Kasumi-1 (cell line): ENCODE data around the gene CPEB4.

ENCODE experiments used
- DNase-seq, 2 experiments: peaks; one replicate each; lab custom pipeline; 2025; lab: John Stamatoyannopoulos, UW

CPEB4 gene

DNA sequence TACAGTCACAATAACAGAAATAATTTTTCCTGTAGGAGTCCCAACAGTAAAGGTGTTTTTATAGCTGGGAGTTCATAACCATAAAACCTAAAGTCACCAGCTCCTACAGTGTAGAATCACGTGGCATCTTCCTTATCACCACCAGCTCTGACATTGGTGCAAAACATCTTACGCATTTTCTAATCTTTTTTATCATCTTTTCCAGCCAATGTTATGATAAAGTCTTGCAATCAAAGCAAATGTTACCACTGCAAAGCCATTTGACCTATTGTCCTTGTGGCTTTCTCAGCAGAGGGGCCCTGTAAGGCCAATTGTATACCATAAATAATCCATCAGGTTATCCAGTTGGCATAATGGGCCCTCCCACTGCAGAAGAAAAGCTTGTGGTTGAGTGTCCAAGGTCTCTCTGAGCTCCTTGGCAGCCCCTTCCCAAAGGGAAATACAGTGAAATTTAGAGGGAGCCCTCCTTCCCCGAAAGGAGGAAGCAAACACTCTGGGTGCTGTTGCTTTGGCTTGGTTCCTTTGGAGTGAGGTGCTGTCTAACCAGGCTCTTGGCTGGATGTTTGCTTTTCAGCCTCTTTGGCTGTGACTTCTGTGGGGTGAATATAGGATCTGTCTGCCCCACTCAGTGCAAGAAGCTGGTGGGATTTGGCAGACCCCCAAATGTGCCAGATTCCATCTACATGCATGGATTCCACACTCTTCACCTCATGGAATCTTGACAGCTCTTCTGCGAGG, 29.3 kb upstream of the CPEB4 start:
- DNase-seq = no peak

DNA sequence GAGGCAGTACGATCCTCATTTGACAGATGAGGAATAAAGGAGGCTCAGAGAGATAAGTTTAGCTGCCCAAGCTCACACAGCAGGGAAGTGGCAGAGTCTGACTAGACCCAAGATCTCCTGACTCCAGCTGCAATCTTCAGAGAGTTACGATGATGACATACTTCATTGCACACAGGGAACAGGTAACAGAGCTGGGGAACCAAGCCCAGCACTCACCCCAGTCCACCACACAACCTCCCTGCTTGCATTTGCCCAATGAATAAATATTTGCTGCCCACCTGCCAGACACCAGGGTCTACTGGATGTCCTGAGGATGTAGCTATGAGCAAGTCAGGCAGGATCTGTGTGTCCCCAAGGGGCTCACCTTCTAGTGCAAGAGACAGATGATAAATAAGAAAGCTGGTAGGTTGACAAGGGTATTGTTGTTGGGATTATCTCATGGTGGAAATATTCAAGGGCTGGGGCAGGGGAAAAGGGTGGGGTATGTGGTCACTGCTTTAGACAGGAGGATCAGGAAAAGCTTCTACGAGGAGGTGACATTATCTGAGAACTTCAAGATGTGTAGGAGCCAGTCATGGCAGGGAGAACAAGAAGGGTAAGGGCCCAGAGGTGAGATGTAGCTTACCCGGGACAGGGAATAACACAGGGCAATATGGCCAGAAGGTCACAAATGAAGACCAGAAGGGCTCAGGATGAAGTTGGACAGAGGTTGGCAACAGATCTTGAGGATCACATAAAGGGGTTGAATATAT, 28.6 kb upstream of the CPEB4 start:
- DNase-seq = no peak

DNA sequence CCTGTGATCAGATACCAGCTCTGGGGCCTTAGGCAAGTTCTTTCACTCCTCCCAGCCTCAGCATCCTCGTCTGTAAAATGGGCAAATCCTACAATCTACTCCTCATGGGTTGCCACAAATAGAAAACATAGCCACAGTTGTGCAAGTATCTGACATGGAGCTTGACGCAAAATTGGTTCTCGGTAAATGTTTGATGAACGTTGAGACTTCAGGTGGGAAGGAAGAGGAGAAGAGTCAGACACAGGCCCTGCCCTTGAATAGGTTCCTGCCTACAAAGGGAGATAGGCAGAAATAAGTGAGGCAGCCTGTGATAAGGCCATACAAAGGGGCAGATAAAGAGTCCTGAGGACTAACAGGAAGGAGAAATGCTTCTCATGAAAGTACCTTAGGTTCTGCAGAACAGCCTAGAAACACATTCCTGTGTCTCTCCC, 26.1 kb upstream of the CPEB4 start:
- no peak for DNase-seq

DNA sequence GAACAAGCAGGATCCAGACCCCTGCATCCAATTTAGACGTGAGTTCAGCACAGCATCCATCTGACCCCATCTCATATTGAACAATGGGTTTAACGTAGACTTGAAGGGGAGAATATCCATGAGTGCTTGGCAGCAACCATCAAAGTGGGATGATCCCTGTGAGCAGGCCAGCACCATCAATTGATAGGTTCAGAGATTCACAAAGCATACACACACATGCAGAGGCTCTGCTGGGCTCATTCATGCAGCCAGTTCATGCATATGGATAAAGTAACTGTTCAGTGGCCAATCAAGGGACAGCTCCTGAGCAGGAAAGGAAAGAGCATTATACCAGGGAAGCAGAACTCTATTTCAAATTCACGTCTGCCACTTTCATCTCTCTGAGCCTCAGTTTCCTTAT, 24.8 kb upstream of the CPEB4 start:
- no peak for DNase-seq

DNA sequence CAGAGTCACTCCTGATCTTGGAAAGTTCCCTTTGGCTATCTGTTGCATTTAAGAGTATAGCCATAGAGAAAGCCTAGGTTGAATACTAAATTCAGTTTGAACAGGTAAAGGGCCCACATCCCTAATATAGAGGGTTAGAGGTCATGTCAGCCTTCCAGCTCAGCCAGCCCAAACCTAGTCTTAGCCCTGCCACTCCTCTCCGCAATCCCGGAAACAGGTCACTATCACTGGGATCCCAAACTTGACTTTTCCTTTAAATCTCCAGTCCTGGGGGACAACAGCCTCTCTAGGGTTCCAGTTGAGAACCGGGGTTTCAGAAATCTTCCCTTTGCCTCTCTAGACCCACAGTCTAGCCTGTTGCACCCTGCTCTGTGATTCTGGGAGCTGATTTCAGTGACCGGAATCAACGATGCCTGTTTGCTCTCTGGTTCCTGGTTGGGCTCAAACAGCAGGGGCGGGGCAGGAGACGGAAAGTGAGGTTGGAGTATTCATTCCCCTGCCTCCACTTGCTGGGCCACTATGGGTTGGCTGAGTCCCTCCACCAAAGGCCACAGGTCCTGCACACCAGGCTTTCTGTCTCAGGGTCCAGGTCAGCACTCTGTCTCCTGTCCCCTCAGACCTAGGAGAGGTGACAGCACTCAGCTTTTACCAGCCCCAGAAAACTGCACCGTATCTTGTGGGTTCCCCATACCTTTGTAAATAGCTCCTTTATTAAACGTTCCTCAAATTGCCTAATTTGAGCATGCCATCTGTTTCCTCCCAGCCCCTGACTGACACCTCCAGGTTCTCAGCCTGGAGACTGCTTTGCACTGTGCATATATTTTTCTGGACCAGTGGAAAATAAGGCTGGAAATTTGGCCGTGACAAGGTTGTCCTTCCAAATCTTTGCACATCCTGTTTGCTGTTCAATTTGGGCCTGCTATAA, 23.8 kb upstream of the CPEB4 start:
- DNase-seq = peak; percentile 50 to 58

DNA sequence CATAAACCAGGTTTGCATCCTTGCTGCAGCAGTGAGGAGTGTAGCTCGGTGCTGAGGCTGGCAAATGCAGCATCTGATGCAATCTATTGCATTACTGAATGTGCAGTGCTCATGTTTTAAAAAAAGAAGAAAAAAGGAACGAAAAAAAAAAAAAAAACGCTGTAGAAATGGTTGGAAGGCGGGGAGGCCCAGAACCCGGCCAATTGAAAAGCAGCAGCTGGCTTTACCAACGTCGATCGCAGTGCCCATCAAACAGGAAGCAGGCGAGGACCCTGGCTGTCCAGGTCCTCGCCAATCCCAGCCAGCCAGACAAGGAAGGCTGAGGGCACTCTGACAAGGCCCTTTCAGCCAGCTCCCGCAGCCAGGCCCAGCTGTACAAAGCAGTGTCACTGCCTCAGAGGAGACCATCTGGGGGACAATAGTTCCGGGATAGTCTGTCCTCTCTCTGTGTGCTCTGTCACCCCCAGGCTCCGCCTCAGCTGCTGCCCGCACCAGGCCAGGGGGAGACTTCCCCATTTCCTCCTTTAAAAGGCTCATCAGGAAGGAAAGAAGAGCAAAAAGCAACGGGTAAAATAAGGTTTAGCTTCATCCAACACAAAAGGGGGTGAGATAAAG, 21.8 kb upstream of the CPEB4 start:
- DNase-seq = peak; percentile 53 to 76

DNA sequence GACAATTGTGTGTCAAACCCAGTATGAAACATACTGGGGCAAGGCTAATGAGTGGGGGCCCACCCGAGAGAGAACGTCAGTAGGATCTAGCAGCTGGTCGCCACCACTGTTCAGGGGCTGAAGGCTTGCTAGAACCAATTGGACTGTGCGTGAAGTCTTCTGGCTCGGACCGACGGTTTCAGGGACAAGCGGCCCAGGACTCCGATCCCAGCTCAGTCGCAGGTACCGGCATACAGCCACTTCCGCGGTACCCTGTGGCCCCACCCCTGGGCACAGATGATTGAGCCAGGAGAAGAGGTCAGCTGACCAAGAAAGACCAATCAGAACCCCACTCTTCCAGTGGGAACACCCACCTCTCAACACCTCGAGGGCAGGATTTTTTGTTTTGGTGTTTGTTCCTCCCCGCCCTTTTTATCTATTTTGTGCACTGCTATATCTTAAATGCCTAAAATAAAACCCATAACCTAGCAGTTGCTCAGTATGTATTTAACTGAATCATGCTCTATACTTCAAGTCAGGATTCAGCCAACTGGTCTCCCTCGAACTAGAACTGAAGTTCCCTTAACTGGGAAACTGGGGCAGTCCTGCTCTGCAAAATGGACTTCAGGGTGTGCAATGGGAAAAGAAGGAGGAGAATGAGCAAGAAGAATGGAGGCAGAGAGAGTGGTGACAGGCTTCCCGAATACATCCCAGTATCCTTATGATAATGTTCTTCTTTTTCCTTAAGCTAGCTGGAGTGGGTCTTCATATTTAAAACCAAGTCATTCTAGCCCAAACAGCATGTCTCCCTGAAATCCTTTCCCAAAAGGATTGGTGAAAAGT, 21.1 kb upstream of the CPEB4 start:
- DNase-seq = peak in 1 of 2 experiments; percentile 39

DNA sequence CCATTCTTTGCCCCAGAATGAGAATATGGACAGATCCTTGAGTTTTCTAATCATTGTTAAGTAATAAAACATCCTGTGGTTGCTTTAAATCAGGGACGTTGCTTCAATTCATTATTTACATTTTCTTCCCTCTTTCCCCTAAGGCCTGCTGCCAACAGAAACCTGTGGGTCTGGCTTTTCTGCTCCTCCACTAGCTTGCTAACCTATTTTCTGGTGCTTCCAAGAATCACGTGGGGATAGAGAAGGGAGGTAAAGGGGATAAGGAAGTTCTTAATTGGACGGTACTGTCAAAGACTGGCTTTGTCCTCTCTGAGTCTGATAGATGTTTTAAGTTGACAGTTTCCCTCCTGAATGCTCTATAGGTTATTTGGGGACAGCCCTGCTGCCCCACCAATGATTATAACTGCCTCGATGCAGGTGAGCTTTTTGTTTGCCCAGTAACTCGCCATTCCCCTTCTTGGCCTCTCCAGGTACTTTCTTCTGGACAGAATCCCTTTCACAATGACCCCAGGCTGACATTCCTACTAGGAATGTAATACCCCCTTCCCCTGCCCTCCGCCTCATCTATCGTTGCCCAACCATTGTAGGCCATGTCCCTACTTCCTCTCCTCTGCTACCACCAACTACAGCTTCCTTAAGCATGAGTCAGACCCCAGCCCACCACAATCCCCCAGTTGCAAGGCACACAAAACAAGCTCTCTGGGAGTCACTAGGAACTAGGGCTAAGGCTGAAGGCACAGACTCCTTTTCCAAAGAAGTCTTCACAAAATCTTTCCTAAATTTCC, 19.9 kb upstream of the CPEB4 start:
- DNase-seq = peak; percentile 67 to 84

DNA sequence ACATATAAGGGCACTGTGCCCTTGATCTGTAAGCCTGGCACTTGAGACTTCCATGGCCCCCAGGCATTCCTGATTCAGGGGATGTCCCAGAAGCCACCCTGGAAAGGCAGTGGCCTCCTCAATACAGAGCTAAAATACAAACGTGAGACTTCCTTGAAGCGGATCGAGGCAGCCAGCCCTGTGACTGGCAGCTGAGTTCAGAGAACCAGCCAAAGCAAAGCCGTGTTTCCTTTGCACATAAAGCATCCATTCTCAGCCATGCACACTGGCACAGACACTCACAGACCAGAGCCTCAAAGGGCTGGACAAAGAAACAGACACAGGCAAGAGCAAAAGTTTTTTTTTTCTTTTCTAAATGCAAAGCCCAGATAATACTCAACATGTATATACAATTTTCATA, 18.8 kb upstream of the CPEB4 start:
- no peak for DNase-seq

DNA sequence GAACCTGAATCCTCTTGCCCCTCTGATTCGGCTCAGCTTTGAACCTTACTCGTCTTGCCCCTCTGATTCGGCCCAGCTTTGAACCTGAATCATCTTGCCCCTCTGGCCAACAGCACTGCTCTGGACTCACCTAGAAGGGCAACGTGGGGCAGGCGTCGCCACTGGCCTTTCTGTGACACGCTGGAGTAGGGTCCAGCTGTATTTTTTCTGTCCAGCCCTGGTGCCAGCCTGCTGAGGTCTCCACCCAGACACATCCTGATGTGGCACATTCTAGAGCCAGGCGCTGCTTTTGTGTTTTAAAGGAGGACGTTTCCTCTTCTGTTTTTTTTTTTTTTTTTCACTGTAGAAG, 15.2 kb upstream of the CPEB4 start:
- no peak for DNase-seq

DNA sequence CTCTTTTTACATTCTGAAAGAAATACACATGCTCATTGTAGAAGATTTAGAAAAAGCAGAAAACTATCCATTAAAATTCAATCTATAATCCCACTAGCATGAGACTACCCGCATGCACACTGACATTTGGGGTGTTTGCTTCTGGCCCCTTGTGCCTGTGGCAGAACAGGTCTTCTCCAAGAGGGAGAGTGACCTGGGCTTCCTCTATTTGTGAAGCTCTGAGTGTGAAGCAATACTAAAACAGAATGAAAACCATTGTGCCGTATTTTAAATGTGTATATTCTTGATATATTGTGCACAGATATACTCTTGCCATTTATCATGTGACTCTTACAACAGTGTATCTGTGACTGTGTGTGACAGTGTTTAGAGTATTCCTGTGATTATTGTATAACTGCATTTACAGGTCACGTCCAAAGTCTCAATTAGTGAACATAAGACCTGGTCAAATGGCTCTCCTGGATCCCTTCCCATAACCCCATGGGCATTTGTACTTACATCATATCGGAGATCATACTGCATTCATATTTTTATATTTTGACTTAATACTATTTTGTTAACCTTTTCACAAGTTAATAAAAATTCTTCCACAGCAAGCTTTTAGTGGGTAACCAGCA, 14.7 kb upstream of the CPEB4 start:
- no peak for DNase-seq

DNA sequence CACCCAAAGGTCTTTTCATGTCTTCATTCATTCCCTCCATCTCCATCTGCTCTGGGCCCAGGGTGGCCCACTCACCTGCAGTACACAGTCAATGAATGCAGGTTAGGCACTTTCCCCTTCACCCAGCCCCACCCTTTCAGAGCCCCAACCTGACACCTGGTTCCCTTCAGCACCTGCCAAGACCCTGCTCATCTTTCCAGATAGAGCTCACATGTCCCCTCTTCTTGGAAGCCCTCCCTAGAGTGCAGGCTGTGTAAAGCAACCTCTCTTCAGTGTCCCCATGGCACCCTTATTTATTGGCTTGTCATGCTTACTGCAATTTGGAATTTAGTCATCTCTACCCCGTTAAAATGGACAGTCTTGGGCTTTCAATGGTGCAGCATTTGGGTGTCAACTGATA, 13.0 kb upstream of the CPEB4 start:
- DNase-seq = no peak

DNA sequence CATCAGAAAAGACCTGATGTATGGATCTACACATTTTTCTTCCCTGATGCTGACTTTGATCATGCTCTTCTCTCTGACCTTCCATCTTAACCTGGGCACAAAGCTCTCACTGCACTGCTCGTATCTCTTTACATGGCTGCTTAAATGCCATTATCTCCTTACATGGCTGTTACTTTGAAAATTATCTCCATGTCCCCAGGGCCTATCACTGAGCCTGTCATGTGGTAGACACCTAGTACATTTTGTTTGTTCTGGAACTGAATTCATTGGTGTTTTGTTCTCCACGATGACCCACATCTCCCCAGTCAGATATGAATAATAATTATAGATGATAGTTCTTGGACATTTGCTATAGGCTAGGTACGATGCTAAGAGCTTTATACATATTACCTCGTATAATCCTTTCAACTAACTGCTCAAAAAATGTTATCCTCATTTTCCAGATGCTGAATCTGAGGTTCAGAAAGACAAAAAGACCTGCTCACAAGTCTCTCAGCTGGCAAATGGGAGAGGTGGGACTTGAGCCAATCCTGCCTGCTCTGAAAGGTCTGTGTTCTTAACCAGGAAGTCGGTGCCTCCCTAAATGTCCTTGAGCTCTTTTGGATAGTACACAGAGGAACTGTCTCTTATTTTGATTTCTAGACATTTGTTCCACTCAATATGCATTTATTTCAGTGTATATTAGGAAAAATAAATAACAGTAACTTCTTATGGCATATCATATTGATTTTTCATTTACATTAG, 9.8 kb upstream of the CPEB4 start:
- DNase-seq = no peak

DNA sequence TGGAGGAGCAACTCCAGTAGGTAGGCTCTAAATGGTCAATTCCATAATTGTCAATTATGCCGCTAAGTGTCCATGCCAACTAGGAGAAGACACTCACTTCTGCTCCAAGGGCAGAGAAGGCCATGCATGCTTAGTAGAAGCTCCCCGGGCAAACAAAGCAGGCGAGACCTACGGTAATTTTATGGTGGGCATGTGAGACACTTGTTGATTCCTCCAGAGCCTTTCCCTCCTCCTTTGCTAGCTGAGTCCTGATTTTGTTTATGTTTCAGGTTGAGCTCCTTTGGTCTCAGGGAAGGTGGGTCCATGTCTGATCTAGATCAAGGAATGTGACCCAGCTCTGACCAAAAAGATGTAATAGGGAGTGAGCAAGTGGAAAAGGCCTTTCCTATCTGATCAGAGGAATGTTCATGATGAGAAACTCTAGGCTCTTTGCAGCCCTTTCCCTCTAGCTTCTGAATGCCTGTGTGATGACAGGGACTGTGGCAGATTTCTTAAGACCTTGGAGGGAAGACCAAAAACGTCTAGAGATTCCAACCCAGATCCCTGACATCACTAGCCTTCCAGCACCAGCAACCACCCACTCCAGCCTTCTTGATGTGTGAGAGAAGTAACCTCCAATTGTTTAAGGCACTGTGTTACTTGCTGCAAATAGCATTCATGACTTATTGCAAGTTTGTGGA, 7.7 kb upstream of the CPEB4 start:
- no peak for DNase-seq

DNA sequence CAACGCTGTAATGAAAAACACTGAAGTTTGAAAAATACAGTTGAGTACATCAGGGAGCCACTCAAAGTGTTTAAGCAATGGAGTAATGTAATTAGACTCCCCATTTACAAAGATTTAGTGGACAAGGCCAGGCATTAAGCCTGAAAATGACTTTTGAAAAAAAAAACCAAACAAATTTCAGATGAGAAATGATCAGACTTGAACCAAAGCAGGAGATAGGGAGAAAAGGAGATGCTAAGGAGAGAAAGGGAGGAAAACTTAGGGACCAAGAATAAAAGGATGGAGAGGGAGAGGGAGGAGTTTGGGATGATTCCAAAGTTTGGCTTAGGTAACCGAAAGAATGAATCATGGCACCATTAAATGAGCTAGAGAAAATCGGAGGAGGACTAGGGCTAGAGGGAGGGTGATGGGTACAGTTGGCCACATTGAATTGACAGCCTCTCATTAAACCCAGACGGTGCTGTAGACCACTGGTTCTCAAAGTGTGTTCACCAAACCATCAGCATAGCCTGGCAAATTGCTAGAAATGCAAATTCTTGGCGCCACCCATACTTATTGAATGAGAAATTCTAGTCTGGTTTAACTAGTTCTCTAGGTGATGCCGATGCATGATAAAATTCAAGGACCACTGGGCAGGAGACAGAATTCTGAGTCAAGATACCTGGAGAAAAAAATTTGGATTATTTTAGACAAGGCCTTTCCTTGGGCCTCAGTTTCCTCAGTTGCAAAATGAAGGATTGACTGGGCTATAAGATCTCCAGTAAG, 6.2 kb upstream of the CPEB4 start:
- no peak for DNase-seq

DNA sequence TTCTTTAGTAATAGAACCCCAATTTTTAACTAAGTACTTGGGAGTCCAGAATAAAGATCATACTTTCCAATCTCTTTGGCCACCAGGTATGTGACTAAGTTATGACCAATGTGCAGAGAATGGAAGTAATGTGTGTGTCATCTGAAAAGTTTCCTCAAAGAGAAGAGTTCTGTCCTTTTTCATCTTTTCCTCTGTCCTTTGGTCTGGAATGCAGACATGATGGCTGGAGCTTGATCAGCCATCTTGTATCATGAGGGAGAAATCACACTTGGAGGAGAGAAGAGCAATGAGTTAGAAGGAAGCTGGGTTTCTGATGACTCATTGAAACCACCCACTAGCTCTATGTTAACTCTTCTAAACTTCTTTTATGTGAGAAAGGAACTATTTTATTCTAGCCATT, 5.5 kb upstream of the CPEB4 start:
- DNase-seq = no peak

DNA sequence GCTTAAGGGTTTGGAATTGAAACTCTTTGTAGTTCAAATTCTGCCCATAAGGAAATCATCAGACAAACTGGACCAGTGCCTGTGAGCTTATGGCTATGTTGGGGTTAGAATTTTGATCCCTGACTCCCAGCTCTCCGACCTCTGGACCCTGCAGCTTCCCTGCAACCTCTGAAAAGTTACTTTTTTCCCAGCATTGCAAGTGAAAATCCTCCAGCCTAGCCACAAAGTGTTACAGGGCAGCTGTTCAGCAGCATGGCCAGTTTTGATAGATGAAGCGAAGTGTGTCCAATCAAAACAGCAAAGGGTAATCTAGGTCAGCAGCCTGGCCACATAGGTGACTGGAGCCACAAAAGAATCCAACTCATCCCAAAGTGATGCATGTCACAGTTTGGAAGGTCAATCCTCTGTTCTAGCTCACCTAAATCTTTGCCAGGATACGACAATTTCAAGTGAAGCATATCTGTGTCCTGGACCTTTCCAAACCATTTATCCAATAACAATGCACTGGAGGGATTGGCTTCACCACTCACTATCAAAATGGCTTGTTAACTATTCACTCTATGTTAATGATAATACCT, 4.7 kb upstream of the CPEB4 start:
- DNase-seq = no peak
